ENCODE data around the gene SEC14L5. TPM values are rescaled to one million over a fixed set of nuclear protein-coding genes. Genes with fewer than 3 reads are reported as not detected.

The SEC14L5 gene
- total and polyA plus RNA-seq, 2 experiments from 2014 or later = 2.6 to 5.9 TPM

GRCh38 chr16:4937782-4938682 lies 20.1 kb upstream of the SEC14L5 start:
- H3K9me2 ChIP-seq (ENCODE audit: insufficient read depth) = no peaks in the 10 kb centered on the region
- H3K27ac ChIP-seq (ENCODE audit: low read depth) = peak overlapping the region; percentile 69; the same call in 1 of the 2 replicates
- H3K27me3 ChIP-seq (ENCODE audit: insufficient read depth) = no peaks in the 10 kb centered on the region
- H2AFZ ChIP-seq = peak overlapping the region; percentile 100
- H3K4me3 Mint-ChIP-seq = peak overlapping the region; percentile 58
- peaks cover 16% of the 10 kb centered on the region; the same call in 1 of the 2 replicates for H3K4me1 ChIP-seq (ENCODE audit: insufficient read depth)
- H3K36me3 Mint-ChIP-seq (ENCODE audit: low read depth) = no peaks in the 10 kb centered on the region; the same call in 2 of the 3 replicates
- H3K4me1 Mint-ChIP-seq = peaks cover 19% of the 10 kb centered on the region
- no peak for ATAC-seq
- no peaks in the 10 kb centered on the region; the same call in 1 of the 2 replicates for H4K20me1 ChIP-seq (replicated peaks; ENCODE audit: insufficient read depth)
- no peaks in the 10 kb centered on the region for H3K79me2 ChIP-seq (replicated peaks; ENCODE audit: insufficient read depth)
- no peaks in the 10 kb centered on the region; the same call in 2 of the 3 replicates for H3K9me3 Mint-ChIP-seq
- H3K27me3 Mint-ChIP-seq (ENCODE audit: insufficient read depth, low read depth, poor library complexity) = peaks cover 14% of the 10 kb centered on the region
- H3K4me3 ChIP-seq = peak overlapping the region; percentile 96
- no peak overlapping the region for H3K27ac Mint-ChIP-seq
- H3F3A ChIP-seq (replicated peaks; ENCODE audit: low read depth) = peaks cover 19% of the 10 kb centered on the region; the same call in 1 of the 2 replicates
- no peaks in the 10 kb centered on the region; the same call in 1 of the 2 replicates for H3K36me3 ChIP-seq (ENCODE audit: insufficient read depth)
- no peak for DNase-seq (ENCODE audit: low spot score)
- TF ChIP-seq STAT1 (IDR thresholded peaks at IDR 0.05; ENCODE audit: unreplicated experiment) = no peak
- no peak for TF ChIP-seq ZNF462 (CRISPR knock-in tag; IDR thresholded peaks at IDR 0.05)
- no peak for TF ChIP-seq CTCF (conservative IDR thresholded peaks at IDR 0.05; ENCODE audit: low read depth in 2 of 2)
- TF ChIP-seq ZNF331 (CRISPR knock-in tag; IDR thresholded peaks at IDR 0.05; ENCODE audit: low read depth) = no peak
- TF ChIP-seq REST (IDR thresholded peaks at IDR 0.05; ENCODE audit: unreplicated experiment) = no peak
- no peak for TF ChIP-seq POLR2AphosphoS5 (IDR thresholded peaks at IDR 0.05; ENCODE audit: low read depth)
- TF ChIP-seq ZNF114 (CRISPR knock-in tag; IDR thresholded peaks at IDR 0.05) = no peak
- peak overlapping the region; percentile 81 for H3K4me2 ChIP-seq
